HCT116 (cell line): ENCODE data around the gene LRP1. TPM values are rescaled to one million over a fixed set of nuclear protein-coding genes. Genes with fewer than 3 reads are reported as not detected.

Experiments used
- ATAC-seq: fragments of 200-7000 bp; cut with Tn5 transposase; 2 replicates; pipeline ENCODE4 v1.9.1; 2020; ENCODE audit warnings: mild to moderate bottlenecking, moderate library complexity
- BruUV-seq: library from RNA; stranded (reverse); fragments of 400-500 nt; replicated peaks from 2 replicates; lab custom pipeline; 2021; lab: Mats Ljungman, UMichigan
- CTCF ChIA-PET: fragments of 300-600 bp; sonication (Branson Sonifier 250); formaldehyde crosslinking; loops from one replicate; lab custom pipeline; 2021; ENCODE audit warnings: antibody characterized with exemption; lab: Charles Lee
- POLR2A ChIA-PET: fragments of 300-600, 350-600 bp; sonication (Branson Sonifier 250); formaldehyde crosslinking; loops from one replicate; lab custom pipeline; 2021; ENCODE audit warnings: antibody characterized with exemption; lab: Charles Lee
- RAD21 ChIA-PET, 2 experiments: fragments of 300-600 bp; sonication (Branson Sonifier 250); formaldehyde crosslinking; loops; one replicate each; lab custom pipeline; 2023; ENCODE audit warnings: low total read pairs in 2 of 2; ENCODE audit not compliant: uncharacterized antibody in 2 of 2, unreplicated experiment in 2 of 2, low non-redundant PET in 1 of 2; lab: Charles Lee
- DNase-seq: peaks from one replicate; pipeline ENCODE4 v3.0.0-alpha.2; 2010; ENCODE audit warnings: low read depth, low spot score
- H2AFZ ChIP-seq: fragments of 200-600 bp; shearing (Covaris generic), sonication (generic); 2 replicates; pipeline ENCODE4 v1.6.1; 2017; ENCODE audit warnings: low read depth, mixed run types, mixed read lengths, antibody characterized with exemption, low read length; ENCODE audit not compliant: poor library complexity, severe bottlenecking
- H3K27ac ChIP-seq: 2 replicates; pipeline ENCODE4 v1.5.1; 2012; ENCODE audit warnings: low read depth, low read length
- H3K27me3 ChIP-seq: fragments of 200-600 bp; sonication (generic); 2 replicates; pipeline ENCODE4 v1.6.1; 2016; ENCODE audit warnings: mixed run types, low read length, mixed read lengths; ENCODE audit not compliant: insufficient read depth
- H3K36me3 ChIP-seq, 2 experiments: fragments of 200-500 bp in 1 of 2; fragments of 200-600 bp in 1 of 2; sonication (Bioruptor generic) in 1 of 2; sonication (generic) in 1 of 2; 2 replicates each; pipeline versions ENCODE4 v1.5.1 to v1.6.1; 2014 to 2016; ENCODE audit warnings: low read length in 2 of 2, inconsistent platforms in 1 of 2, mixed read lengths in 1 of 2, mixed run types in 1 of 2; ENCODE audit not compliant: insufficient read depth in 2 of 2, control insufficient read depth in 1 of 2
- H3K4me1 ChIP-seq, 2 experiments: fragments of 200-600 bp in 1 of 2; sonication (generic) in 1 of 2; 2 replicates each; pipeline versions ENCODE4 v1.5.1 to v1.6.1; 2012 to 2017; ENCODE audit warnings: low read length in 2 of 2, inconsistent platforms in 1 of 2, mild to moderate bottlenecking in 1 of 2, mixed read lengths in 1 of 2, mixed run types in 1 of 2, moderate library complexity in 1 of 2; ENCODE audit not compliant: insufficient read depth in 2 of 2, control insufficient read depth in 1 of 2
- H3K4me2 ChIP-seq: fragments of 200-600 bp; sonication (generic); 2 replicates; pipeline ENCODE4 v1.6.1; 2017; ENCODE audit warnings: mixed run types, low read length, mixed read lengths
- H3K4me3 ChIP-seq, 2 experiments: fragments of 200-600 bp in 1 of 2; sonication (generic) in 1 of 2; replicated peaks in 1 of 2; 2 replicates each; pipeline ENCODE4 v1.5.1; 2011 to 2016; ENCODE audit warnings: low read length in 2 of 2, control low read depth in 1 of 2, low read depth in 1 of 2, mild to moderate bottlenecking in 1 of 2, mixed read lengths in 1 of 2, mixed run types in 1 of 2
- H3K79me2 ChIP-seq: fragments of 200-600 bp; sonication (generic); 2 replicates; pipeline ENCODE4 v1.6.1; 2017; ENCODE audit warnings: mild to moderate bottlenecking, mixed run types, low read length, moderate library complexity, mixed read lengths; ENCODE audit not compliant: insufficient read depth
- H3K9ac ChIP-seq: fragments of 200-600 bp; sonication (generic); 2 replicates; pipeline ENCODE4 v1.6.1; 2016; ENCODE audit warnings: low read length, mixed read lengths
- H3K9me2 ChIP-seq: fragments of 200-600 bp; sonication (generic), shearing (Covaris generic); 2 replicates; pipeline ENCODE4 v1.6.1; 2017; ENCODE audit warnings: mixed run types, mild to moderate bottlenecking, moderate library complexity; ENCODE audit not compliant: insufficient read depth
- H3K9me3 ChIP-seq, 2 experiments: fragments of 200-500 bp in 1 of 2; fragments of 200-600 bp in 1 of 2; sonication (Bioruptor generic) in 1 of 2; sonication (generic) in 1 of 2; 2 replicates each; pipeline ENCODE4 v1.6.1; 2014 to 2017; ENCODE audit warnings: low read length in 2 of 2, mixed read lengths in 2 of 2, inconsistent platforms in 1 of 2, low read depth in 1 of 2, mild to moderate bottlenecking in 1 of 2, mixed run types in 1 of 2, moderate library complexity in 1 of 2; ENCODE audit not compliant: control insufficient read depth in 1 of 2, insufficient read depth in 1 of 2
- H4K20me1 ChIP-seq: fragments of 200-600 bp; sonication (generic), shearing (Covaris generic); 2 replicates; pipeline ENCODE4 v1.6.1; 2017; ENCODE audit warnings: mixed run types, mild to moderate bottlenecking, moderate library complexity; ENCODE audit not compliant: insufficient read depth
- EGR1 ChIP-seq: IDR thresholded peaks from 2 replicates; pipeline ENCODE4 v1.6.1; 2012; ENCODE audit warnings: low read depth
- ELF1 ChIP-seq: IDR thresholded peaks from 2 replicates; pipeline ENCODE4 v1.6.1; 2012; ENCODE audit warnings: low read depth, borderline replicate concordance
- FOSL1 ChIP-seq: IDR thresholded peaks from 2 replicates; pipeline ENCODE4 v1.6.1; 2012; ENCODE audit warnings: low read depth
- JUND ChIP-seq: IDR thresholded peaks from 2 replicates; pipeline ENCODE4 v1.6.1; 2012
- MAX ChIP-seq: IDR thresholded peaks from 2 replicates; pipeline ENCODE4 v1.6.1; 2012
- POLR2A ChIP-seq: IDR thresholded peaks from 2 replicates; pipeline ENCODE4 v1.7.0; 2011; ENCODE audit warnings: borderline replicate concordance; ENCODE audit not compliant: insufficient read depth, insufficient read length; ENCODE audit errors: extremely low read depth
- SP1 ChIP-seq: IDR thresholded peaks from 2 replicates; pipeline ENCODE4 v1.6.1; 2012; ENCODE audit warnings: low read depth
- SRF ChIP-seq: IDR thresholded peaks from 2 replicates; pipeline ENCODE4 v1.6.1; 2012; ENCODE audit warnings: low read depth
- TCF7L2 ChIP-seq: IDR thresholded peaks from 2 replicates; pipeline ENCODE4 v1.7.0; 2011; ENCODE audit warnings: borderline replicate concordance, inconsistent platforms; ENCODE audit not compliant: insufficient read depth, insufficient read length; ENCODE audit errors: extremely low read depth
- YY1 ChIP-seq: IDR thresholded peaks from 2 replicates; pipeline ENCODE4 v1.6.1; 2011; ENCODE audit warnings: low read length, low read depth, moderate library complexity, mild to moderate bottlenecking; ENCODE audit not compliant: insufficient replicate concordance; ENCODE audit errors: extremely low read depth
- ZFX ChIP-seq: fragments of 450-650 bp; IDR thresholded peaks from 2 replicates; pipeline ENCODE4 v1.6.1; 2017
- ZNF274 ChIP-seq: fragments of 200-500 bp; sonication (Bioruptor generic); IDR thresholded peaks from 2 replicates; pipeline ENCODE4 v1.6.1; 2014; ENCODE audit warnings: mild to moderate bottlenecking, low read depth, low read length, inconsistent platforms
- intact Hi-C: fragments of 100-400 bp; cut with micrococcal nuclease; formaldehyde crosslinking; loops from 2 replicates; pipeline ENCODE4 v1.10.0; 2022
- total RNA-seq: library from RNA; stranded (reverse); gene quantifications from one replicate; pipeline ENCODE4 v1.2.1, GENCODE V29; 2021; ENCODE audit not compliant: unreplicated experiment

The LRP1 gene
- total RNA-seq, 1 experiment from 2014 or later: 12.0 TPM

GRCh38 chr12:57230381-57231155 is 102.3 kb downstream of the LRP1 start (continued):
- TF ChIP-seq FOSL1: no peak

DNA sequence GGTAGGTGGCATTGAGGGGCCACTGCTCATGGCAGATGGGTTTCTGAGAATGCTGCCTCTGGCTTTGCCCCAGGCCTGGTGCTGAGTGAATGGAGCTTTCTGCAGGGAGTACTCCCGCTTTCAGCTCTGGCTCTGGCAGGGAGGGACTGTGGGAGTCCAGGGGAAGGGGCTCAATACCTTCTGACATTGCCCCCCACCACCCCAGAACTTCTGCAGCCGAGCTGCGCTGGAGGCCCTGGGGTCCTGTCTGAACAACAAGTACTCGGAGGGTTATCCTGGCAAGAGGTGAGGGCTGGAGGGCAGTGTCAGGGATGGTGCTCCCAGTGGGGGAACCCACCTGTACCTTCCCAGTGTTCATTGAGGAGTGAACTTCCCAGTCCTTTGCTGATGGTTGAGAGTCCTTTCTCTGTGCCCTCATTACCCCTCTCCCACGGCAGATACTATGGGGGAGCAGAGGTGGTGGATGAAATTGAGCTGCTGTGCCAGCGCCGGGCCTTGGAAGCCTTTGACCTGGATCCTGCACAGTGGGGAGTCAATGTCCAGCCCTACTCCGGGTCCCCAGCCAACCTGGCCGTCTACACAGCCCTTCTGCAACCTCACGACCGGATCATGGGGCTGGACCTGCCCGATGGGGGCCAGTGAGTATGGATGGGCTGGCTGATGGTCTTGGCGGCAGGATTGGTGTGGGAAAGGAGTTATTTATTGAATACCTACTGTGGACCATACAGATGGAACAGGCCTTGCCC is 103.2 kb downstream of the LRP1 start:
- H3K9ac ChIP-seq: peak overlapping the region; percentile 93
- no peak for ATAC-seq
- no TSS peak for BruUV-seq
- RAD21 ChIA-PET: no interaction called here
- peaks cover 30% of the 10 kb centered on the region for H3K79me2 ChIP-seq
- peaks cover 6 to 17% of the 10 kb centered on the region in 2 experiments; a peak in 3 of 4 replicates for H3K4me1 ChIP-seq
- no peaks in the 10 kb centered on the region for H4K20me1 ChIP-seq
- intact Hi-C loops: no loop called here
- peak overlapping the region; percentile 88; the same call in 1 of the 2 replicates for H3K27ac ChIP-seq
- H2AFZ ChIP-seq: no peak overlapping the region
- peaks cover 15 to 34% of the 10 kb centered on the region in 2 experiments for H3K36me3 ChIP-seq
- peak overlapping the region; percentile 71 to 86 for H3K4me3 ChIP-seq
- H3K9me3 ChIP-seq: no peaks in the 10 kb centered on the region
- H3K27me3 ChIP-seq: no peaks in the 10 kb centered on the region
- H3K4me2 ChIP-seq: peak overlapping the region; percentile 94
- TF ChIP-seq FOSL1: no peak
- no peak for TF ChIP-seq ZFX
- TF ChIP-seq ZNF274: no peak
- TF ChIP-seq SP1: no peak
- no peak for TF ChIP-seq MAX
- no peak for TF ChIP-seq EGR1
- TF ChIP-seq TCF7L2: no peak
- no peak for TF ChIP-seq YY1
- no peak for TF ChIP-seq ELF1
- no peak for TF ChIP-seq SRF
- no peak for TF ChIP-seq JUND
- no peak for TF ChIP-seq POLR2A
- POLR2A ChIA-PET: no interaction called here
- no peaks in the 10 kb centered on the region for H3K9me2 ChIP-seq
- CTCF ChIA-PET: interaction anchor here (3.1 to 3.3 kb wide), 2 partner anchors 11 to 18 kb away, joined by 27 to 64 read pairs; no protein-coding TSS in a partner anchor
- DNase-seq: no peak
